ENCODE measurements around the gene MT1A. TPM values are rescaled to one million over a fixed set of nuclear protein-coding genes. Genes with fewer than 3 reads are reported as not detected.

The MT1A gene
- total RNA-seq, 1 experiment from 2014 or later, result 52.1 TPM

DNA sequence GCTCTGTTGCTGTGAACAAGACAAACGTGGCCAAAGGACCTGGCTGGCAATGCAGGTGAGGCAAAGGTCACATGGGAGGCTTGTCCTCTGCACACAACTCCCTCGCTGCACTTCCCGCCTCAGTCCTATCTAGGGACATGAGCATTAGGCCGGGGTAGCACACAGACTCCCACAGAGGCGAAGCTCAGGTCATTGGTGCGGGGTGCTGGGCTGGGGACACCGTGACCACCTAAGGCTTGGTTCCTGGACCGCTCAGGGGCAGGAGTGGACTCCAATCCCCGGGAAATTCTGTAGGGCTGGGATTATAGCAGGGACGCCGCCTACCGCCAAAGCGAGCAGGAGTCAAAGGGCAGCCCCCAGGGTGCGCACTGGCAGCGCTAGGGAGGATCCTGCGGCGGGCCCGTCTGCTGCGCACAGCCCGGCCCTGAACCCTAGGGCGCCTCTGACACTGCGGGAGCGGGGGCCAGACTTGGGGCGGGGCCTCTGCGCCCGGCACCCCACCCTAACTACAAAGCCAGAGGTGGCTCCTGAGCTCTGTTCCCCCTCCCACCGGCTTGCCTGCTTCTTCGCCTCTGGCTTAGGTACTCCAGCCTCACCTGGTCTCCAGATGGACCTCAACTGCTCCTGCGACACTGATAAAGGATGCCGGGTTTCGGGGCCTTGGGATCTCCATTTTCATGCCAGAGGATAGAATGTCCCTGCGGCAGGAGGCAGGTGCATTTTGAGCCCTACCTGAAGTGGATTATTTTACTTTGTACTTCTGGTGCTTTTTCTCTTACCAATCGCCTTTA lies 9.4 kb downstream of the MT1A start:
- ATAC-seq (no peak), DNase-seq (ENCODE audit: low read depth, low spot score) (no peak)
- Histone ChIP-seq H3K27ac (ENCODE audit: low read length) (no peak overlapping the region), H3K4me1 (ENCODE audit: control insufficient read depth, insufficient read depth, low read length) (peaks cover 4% of the 10 kb centered on the region), H3K36me3 (ENCODE audit: control insufficient read depth, insufficient read depth, low read length) (no peaks in the 10 kb centered on the region), H3K27me3 (ENCODE audit: control insufficient read depth, insufficient read depth, low read length) (no peaks in the 10 kb centered on the region), H3K4me3 (ENCODE audit: low read depth in 2 of 2, low read length in 2 of 2) (no peak overlapping the region), H3K9me3 (ENCODE audit: control insufficient read depth, insufficient read depth, low read depth, low read length) (no peaks in the 10 kb centered on the region)
- ChIA-PET CTCF (no interaction called here), POLR2A (no interaction called here)
- BruUV-seq (replicated peaks), result no TSS peak
- in situ Hi-C loops (cut with HindIII; ENCODE audit: low pct_unique_long_range_greater_than_20kb, low sequenced_read_pairs), result no loop called here
- intact Hi-C loops (cut with micrococcal nuclease; ENCODE audit: unreplicated experiment), result no loop called here
- TF ChIP-seq SIN3A (IDR thresholded peaks at IDR 0.05; ENCODE audit: borderline replicate concordance, insufficient read depth, low read depth, low read length) (no peak), TCF7L2 (IDR thresholded peaks at IDR 0.05; ENCODE audit: low read depth, low read length) (no peak), POLR2AphosphoS5 (IDR thresholded peaks at IDR 0.05; ENCODE audit: low read depth, low read length) (no peak)
- TF ChIP-seq, protein P1, sequence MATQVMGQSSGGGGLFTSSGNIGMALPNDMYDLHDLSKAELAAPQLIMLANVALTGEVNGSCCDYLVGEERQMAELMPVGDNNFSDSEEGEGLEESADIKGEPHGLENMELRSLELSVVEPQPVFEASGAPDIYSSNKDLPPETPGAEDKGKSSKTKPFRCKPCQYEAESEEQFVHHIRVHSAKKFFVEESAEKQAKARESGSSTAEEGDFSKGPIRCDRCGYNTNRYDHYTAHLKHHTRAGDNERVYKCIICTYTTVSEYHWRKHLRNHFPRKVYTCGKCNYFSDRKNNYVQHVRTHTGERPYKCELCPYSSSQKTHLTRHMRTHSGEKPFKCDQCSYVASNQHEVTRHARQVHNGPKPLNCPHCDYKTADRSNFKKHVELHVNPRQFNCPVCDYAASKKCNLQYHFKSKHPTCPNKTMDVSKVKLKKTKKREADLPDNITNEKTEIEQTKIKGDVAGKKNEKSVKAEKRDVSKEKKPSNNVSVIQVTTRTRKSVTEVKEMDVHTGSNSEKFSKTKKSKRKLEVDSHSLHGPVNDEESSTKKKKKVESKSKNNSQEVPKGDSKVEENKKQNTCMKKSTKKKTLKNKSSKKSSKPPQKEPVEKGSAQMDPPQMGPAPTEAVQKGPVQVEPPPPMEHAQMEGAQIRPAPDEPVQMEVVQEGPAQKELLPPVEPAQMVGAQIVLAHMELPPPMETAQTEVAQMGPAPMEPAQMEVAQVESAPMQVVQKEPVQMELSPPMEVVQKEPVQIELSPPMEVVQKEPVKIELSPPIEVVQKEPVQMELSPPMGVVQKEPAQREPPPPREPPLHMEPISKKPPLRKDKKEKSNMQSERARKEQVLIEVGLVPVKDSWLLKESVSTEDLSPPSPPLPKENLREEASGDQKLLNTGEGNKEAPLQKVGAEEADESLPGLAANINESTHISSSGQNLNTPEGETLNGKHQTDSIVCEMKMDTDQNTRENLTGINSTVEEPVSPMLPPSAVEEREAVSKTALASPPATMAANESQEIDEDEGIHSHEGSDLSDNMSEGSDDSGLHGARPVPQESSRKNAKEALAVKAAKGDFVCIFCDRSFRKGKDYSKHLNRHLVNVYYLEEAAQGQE (IDR thresholded peaks at IDR 0.05; ENCODE audit: insufficient read depth in 1 of 2, low read depth in 2 of 2, low read length in 1 of 2), result no peak
- TF ChIP-seq, protein P2, sequence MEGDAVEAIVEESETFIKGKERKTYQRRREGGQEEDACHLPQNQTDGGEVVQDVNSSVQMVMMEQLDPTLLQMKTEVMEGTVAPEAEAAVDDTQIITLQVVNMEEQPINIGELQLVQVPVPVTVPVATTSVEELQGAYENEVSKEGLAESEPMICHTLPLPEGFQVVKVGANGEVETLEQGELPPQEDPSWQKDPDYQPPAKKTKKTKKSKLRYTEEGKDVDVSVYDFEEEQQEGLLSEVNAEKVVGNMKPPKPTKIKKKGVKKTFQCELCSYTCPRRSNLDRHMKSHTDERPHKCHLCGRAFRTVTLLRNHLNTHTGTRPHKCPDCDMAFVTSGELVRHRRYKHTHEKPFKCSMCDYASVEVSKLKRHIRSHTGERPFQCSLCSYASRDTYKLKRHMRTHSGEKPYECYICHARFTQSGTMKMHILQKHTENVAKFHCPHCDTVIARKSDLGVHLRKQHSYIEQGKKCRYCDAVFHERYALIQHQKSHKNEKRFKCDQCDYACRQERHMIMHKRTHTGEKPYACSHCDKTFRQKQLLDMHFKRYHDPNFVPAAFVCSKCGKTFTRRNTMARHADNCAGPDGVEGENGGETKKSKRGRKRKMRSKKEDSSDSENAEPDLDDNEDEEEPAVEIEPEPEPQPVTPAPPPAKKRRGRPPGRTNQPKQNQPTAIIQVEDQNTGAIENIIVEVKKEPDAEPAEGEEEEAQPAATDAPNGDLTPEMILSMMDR (IDR thresholded peaks at IDR 0.05), result no peak

DNA sequence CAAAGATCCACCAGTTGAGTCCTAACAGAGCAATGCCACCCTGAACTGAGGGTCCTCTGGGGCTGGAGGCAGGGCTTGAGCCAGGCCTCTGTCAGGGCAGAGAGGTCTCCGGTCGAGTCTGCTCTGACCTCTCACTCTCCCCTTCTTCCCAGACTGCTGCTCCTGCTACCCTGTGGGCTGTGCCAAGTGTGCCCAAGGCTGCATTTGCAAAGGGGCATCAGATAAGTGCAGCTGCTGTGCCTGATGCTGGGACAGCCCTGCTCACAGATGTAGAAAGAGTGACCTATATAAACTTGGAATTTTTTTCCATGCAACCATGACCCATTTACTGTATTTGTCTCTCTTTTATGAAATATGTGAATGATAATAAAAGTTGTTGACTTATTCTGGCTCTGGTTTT lies 10.8 kb downstream of the MT1A start:
- BruUV-seq (replicated peaks), result no TSS peak
- ChIA-PET CTCF (no interaction called here), POLR2A (no interaction called here)
- TF ChIP-seq SIN3A (IDR thresholded peaks at IDR 0.05; ENCODE audit: borderline replicate concordance, insufficient read depth, low read depth, low read length) (no peak), TCF7L2 (IDR thresholded peaks at IDR 0.05; ENCODE audit: low read depth, low read length) (no peak), POLR2AphosphoS5 (IDR thresholded peaks at IDR 0.05; ENCODE audit: low read depth, low read length) (no peak)
- TF ChIP-seq, protein P1 (IDR thresholded peaks at IDR 0.05; ENCODE audit: insufficient read depth in 1 of 2, low read depth in 2 of 2, low read length in 1 of 2), result no peak
- TF ChIP-seq, protein P2 (IDR thresholded peaks at IDR 0.05), result no peak
- no peak overlapping the region for H3K27ac ChIP-seq (ENCODE audit: low read length)
- H3K4me1 ChIP-seq (ENCODE audit: control insufficient read depth, insufficient read depth, low read length), result no peaks in the 10 kb centered on the region
- in situ Hi-C loops (cut with HindIII; ENCODE audit: low pct_unique_long_range_greater_than_20kb, low sequenced_read_pairs) (no loop called here), intact Hi-C loops (cut with micrococcal nuclease; ENCODE audit: unreplicated experiment) (no loop called here)
- no peaks in the 10 kb centered on the region for H3K36me3 ChIP-seq (ENCODE audit: control insufficient read depth, insufficient read depth, low read length)
- no peaks in the 10 kb centered on the region for H3K27me3 ChIP-seq (ENCODE audit: control insufficient read depth, insufficient read depth, low read length)
- no peak overlapping the region for H3K4me3 ChIP-seq (ENCODE audit: low read depth in 2 of 2, low read length in 2 of 2)
- ATAC-seq, result no peak
- no peak for DNase-seq (ENCODE audit: low read depth, low spot score)
- no peaks in the 10 kb centered on the region for H3K9me3 ChIP-seq (ENCODE audit: control insufficient read depth, insufficient read depth, low read depth, low read length)
